ENCODE measurements around the gene RPTOR. TPM values are rescaled to one million over a fixed set of nuclear protein-coding genes. Genes with fewer than 3 reads are reported as not detected.

RPTOR gene
- total RNA-seq, 1 experiment from 2014 or later = 10.1 TPM

- DNase-seq (ENCODE audit: low read depth) = no peak
Observed at GRCh38 chr17:80925688-80926335, 381.2 kb downstream of the RPTOR start.

GRCh38 chr17:80926591-80927250 lies 382.1 kb downstream of the RPTOR start:
- no peak for DNase-seq (ENCODE audit: low read depth)

- no peak for DNase-seq (ENCODE audit: low read depth)
Observed at GRCh38 chr17:80927791-80928216, 383.2 kb downstream of the RPTOR start.

GRCh38 chr17:80929449-80929848 lies 384.8 kb downstream of the RPTOR start:
- DNase-seq (ENCODE audit: low read depth) = no peak

- DNase-seq (ENCODE audit: low read depth) = no peak
Observed at GRCh38 chr17:80930335-80931279, 386.0 kb downstream of the RPTOR start.

GRCh38 chr17:80931421-80932265 lies 387.0 kb downstream of the RPTOR start:
- peak; percentile 67 for DNase-seq (ENCODE audit: low read depth)

GRCh38 chr17:80935526-80935925 lies 390.9 kb downstream of the RPTOR start:
- DNase-seq (ENCODE audit: low read depth) = no peak

GRCh38 chr17:80936218-80936617 lies 391.6 kb downstream of the RPTOR start:
- no peak for DNase-seq (ENCODE audit: low read depth)

- DNase-seq (ENCODE audit: low read depth) = no peak
Observed at GRCh38 chr17:80936723-80937122, 392.1 kb downstream of the RPTOR start.

- no peak for DNase-seq (ENCODE audit: low read depth)
Observed at GRCh38 chr17:80937462-80938381, 393.1 kb downstream of the RPTOR start.

GRCh38 chr17:80938556-80938955 lies 393.9 kb downstream of the RPTOR start:
- no peak for DNase-seq (ENCODE audit: low read depth)

- no peak for DNase-seq (ENCODE audit: low read depth)
Observed at GRCh38 chr17:80939151-80940145, 394.8 kb downstream of the RPTOR start.

- DNase-seq (ENCODE audit: low read depth) = no peak
Observed at GRCh38 chr17:80940171-80941123, 395.8 kb downstream of the RPTOR start.

GRCh38 chr17:80941171-80941570 lies 396.5 kb downstream of the RPTOR start:
- no peak for DNase-seq (ENCODE audit: low read depth)

GRCh38 chr17:80941743-80942422 lies 397.2 kb downstream of the RPTOR start:
- DNase-seq (ENCODE audit: low read depth) = no peak

- no peak for DNase-seq (ENCODE audit: low read depth)
Observed at GRCh38 chr17:80942423-80943345, 398.0 kb downstream of the RPTOR start.

All from RPMI7951 (cell line).